AG04449 (cell line): ENCODE results near the gene RAD51AP1.
"Not testable (repeated sequence)": the region's sequence is repeated elsewhere in the genome, so short reads cannot be mapped to it uniquely, and the experiment has no call there.

Experiments used
- CTCF ChIA-PET: fragments of 350-600 bp; formaldehyde crosslinking; extraction: SDS; loops from one replicate; lab custom pipeline; 2021; ENCODE audit warnings: antibody characterized with exemption; lab: Yijun Ruan, JAX
- POLR2A ChIA-PET: fragments of 400-600, 350-600 bp; formaldehyde crosslinking; extraction: SDS; loops from one replicate; lab custom pipeline; 2020; ENCODE audit warnings: antibody characterized with exemption, inconsistent platforms; lab: Yijun Ruan, JAX
- DNase-seq: peaks from one replicate; pipeline ENCODE4 v3.0.0-alpha.2; 2010; ENCODE audit warnings: low read depth, low spot score
- H3K4me3 ChIP-seq: 2 replicates; pipeline ENCODE4 v1.5.1; 2011; ENCODE audit warnings: low read depth, mild to moderate bottlenecking, control low read depth, low read length
- CTCF ChIP-seq: IDR thresholded peaks from one replicate; pipeline ENCODE4 v1.5.1; 2011; ENCODE audit warnings: mild to moderate bottlenecking, moderate library complexity, low read length, control low read depth, inconsistent platforms; ENCODE audit not compliant: insufficient read depth; ENCODE audit errors: missing control alignments

RAD51AP1 gene

GRCh38 chr12:4506430-4506829 lies 32.3 kb upstream of the RAD51AP1 start:
- CTCF ChIA-PET: interaction anchor here (1.8 kb wide), 1 partner anchor 85 kb away, joined by 4 read pairs; no protein-coding TSS in a partner anchor
- no peak for DNase-seq
- H3K4me3 ChIP-seq: no peak overlapping the region
- POLR2A ChIA-PET: no interaction called here
- TF ChIP-seq CTCF: no peak

- TF ChIP-seq CTCF: no peak
- CTCF ChIA-PET: interaction anchor here (1.8 kb wide), 1 partner anchor 85 kb away, joined by 4 read pairs; no protein-coding TSS in a partner anchor
- DNase-seq: peak; percentile 63
- POLR2A ChIA-PET: no interaction called here
- no peak overlapping the region for H3K4me3 ChIP-seq
These were observed 31.8 kb upstream of the RAD51AP1 start for GRCh38 chr12:4506870-4507269.

GRCh38 chr12:4508503-4508902 lies 30.2 kb upstream of the RAD51AP1 start:
- CTCF ChIA-PET, H3K4me3 ChIP-seq, POLR2A ChIA-PET, DNase-seq: not testable (repeated sequence)

GRCh38 chr12:4509269-4509668 lies 29.4 kb upstream of the RAD51AP1 start:
- CTCF ChIA-PET, POLR2A ChIA-PET: not testable (repeated sequence)

GRCh38 chr12:4518106-4518728 lies 20.5 kb upstream of the RAD51AP1 start:
- H3K4me3 ChIP-seq: no peak overlapping the region
- ChIA-PET CTCF (interaction anchor here (1.2 to 1.6 kb wide), 2 partner anchors 10 to 98 kb away, joined by 3 to 4 read pairs; no protein-coding TSS in a partner anchor), POLR2A (no interaction called here)
- DNase-seq: peak; percentile 47
- TF ChIP-seq CTCF: no peak

More at GRCh38 chr12:4509269-4509668, 29.4 kb upstream of the RAD51AP1 start:
- not testable (repeated sequence) for H3K4me3 ChIP-seq, DNase-seq

GRCh38 chr12:4523443-4523842 lies 15.2 kb upstream of the RAD51AP1 start:
- DNase-seq, POLR2A ChIA-PET, H3K4me3 ChIP-seq: not testable (repeated sequence)
- CTCF ChIA-PET: interaction anchor here (0.6 to 5.8 kb wide), 4 partner anchors 103 to 216 kb away, joined by 3 to 48 read pairs (median 18); no protein-coding TSS in a partner anchor

GRCh38 chr12:4526923-4527546 lies 11.7 kb upstream of the RAD51AP1 start:
- ChIA-PET POLR2A (no interaction called here), CTCF (interaction anchor here (0.7 to 5.8 kb wide), 11 partner anchors 7 to 219 kb away, joined by 3 to 48 read pairs (median 4); partner anchors contain the start of gene RAD51AP1)
- no peak for TF ChIP-seq CTCF
- no peak overlapping the region for H3K4me3 ChIP-seq
- no peak for DNase-seq
